Measurements from ENCODE around the gene PRSS38. TPM values are rescaled to one million over a fixed set of nuclear protein-coding genes. Genes with fewer than 3 reads are reported as not detected.

Gene PRSS38
- total RNA-seq, 1 experiment from 2014 or later = not detected

GRCh38 chr1:227813962-227814361 lies 1.5 kb upstream of the PRSS38 start:
- Histone ChIP-seq H3F3A (ENCODE audit: insufficient read depth, low read depth) (no peaks in the 10 kb centered on the region), H3K4me3 (no peak overlapping the region), H4K20me1 (ENCODE audit: insufficient read depth) (no peaks in the 10 kb centered on the region), H3K27me3 (ENCODE audit: insufficient read depth, low read depth) (no peaks in the 10 kb centered on the region), H3K9me3 (ENCODE audit: insufficient read depth, low read depth) (peaks cover 6% of the 10 kb centered on the region; the same call in 1 of the 2 replicates), H3K4me2 (no peak overlapping the region), H3K79me2 (ENCODE audit: low read depth) (no peaks in the 10 kb centered on the region), H2AFZ (no peak overlapping the region), H3K27ac (no peak overlapping the region), H3K36me3 (ENCODE audit: low read depth) (no peaks in the 10 kb centered on the region), H3K9me2 (ENCODE audit: insufficient read depth) (peaks cover under 1% of the 10 kb centered on the region; the same call in 1 of the 2 replicates), H3K4me1 (replicated peaks; ENCODE audit: insufficient read depth) (no peaks in the 10 kb centered on the region)
- no peak for DNase-seq
- CTCF ChIA-PET = no interaction called here
- BruUV-seq (replicated peaks) = no TSS peak
- no peak for TF ChIP-seq EZH2 (IDR thresholded peaks at IDR 0.05; ENCODE audit: low read depth)
- TF ChIP-seq CTCF (conservative IDR thresholded peaks at IDR 0.05) = no peak
- POLR2A ChIA-PET (ENCODE audit: unreplicated experiment) = no interaction called here
- intact Hi-C loops (cut with micrococcal nuclease; ENCODE audit: unreplicated experiment) = no loop called here

GRCh38 chr1:227816750-227817446 lies 1.4 kb downstream of the PRSS38 start:
- H4K20me1 ChIP-seq (ENCODE audit: insufficient read depth) = no peaks in the 10 kb centered on the region
- H3K27me3 ChIP-seq (ENCODE audit: insufficient read depth, low read depth) = no peaks in the 10 kb centered on the region
- no peak for DNase-seq
- H3K79me2 ChIP-seq (ENCODE audit: low read depth) = no peaks in the 10 kb centered on the region
- POLR2A ChIA-PET (ENCODE audit: unreplicated experiment) = interaction anchor here (0.6 kb wide), 1 partner anchor 76 kb away, joined by 4 read pairs; no protein-coding TSS in a partner anchor
- TF ChIP-seq CTCF (conservative IDR thresholded peaks at IDR 0.05) (no peak), EZH2 (IDR thresholded peaks at IDR 0.05; ENCODE audit: low read depth) (no peak)
- no peak overlapping the region for H2AFZ ChIP-seq
- H3K4me2 ChIP-seq = no peak overlapping the region
- H3K4me1 ChIP-seq (replicated peaks; ENCODE audit: insufficient read depth) = no peaks in the 10 kb centered on the region
- H3F3A ChIP-seq (ENCODE audit: insufficient read depth, low read depth) = no peaks in the 10 kb centered on the region
- BruUV-seq (replicated peaks) = no TSS peak
- intact Hi-C loops (cut with micrococcal nuclease; ENCODE audit: unreplicated experiment) = no loop called here
- H3K36me3 ChIP-seq (ENCODE audit: low read depth) = no peaks in the 10 kb centered on the region
- H3K4me3 ChIP-seq = no peak overlapping the region
- H3K9me2 ChIP-seq (ENCODE audit: insufficient read depth) = peaks cover 3% of the 10 kb centered on the region; the same call in 1 of the 2 replicates
- CTCF ChIA-PET = no interaction called here
- no peak overlapping the region for H3K27ac ChIP-seq
- no peaks in the 10 kb centered on the region; the same call in 1 of the 2 replicates for H3K9me3 ChIP-seq (ENCODE audit: insufficient read depth, low read depth)

GRCh38 chr1:227823537-227823936 lies 8.1 kb downstream of the PRSS38 start:
- no peak for DNase-seq
- H2AFZ ChIP-seq = no peak overlapping the region
- no peaks in the 10 kb centered on the region for H3F3A ChIP-seq (ENCODE audit: insufficient read depth, low read depth)
- no peaks in the 10 kb centered on the region; the same call in 1 of the 2 replicates for H3K27me3 ChIP-seq (ENCODE audit: insufficient read depth, low read depth)
- no peaks in the 10 kb centered on the region for H3K36me3 ChIP-seq (ENCODE audit: low read depth)
- BruUV-seq (replicated peaks) = no TSS peak
- no peak overlapping the region for H3K27ac ChIP-seq
- no peaks in the 10 kb centered on the region; the same call in 1 of the 2 replicates for H3K9me3 ChIP-seq (ENCODE audit: insufficient read depth, low read depth)
- TF ChIP-seq EZH2 (IDR thresholded peaks at IDR 0.05; ENCODE audit: low read depth) (no peak), CTCF (conservative IDR thresholded peaks at IDR 0.05) (no peak)
- ChIA-PET CTCF (no interaction called here), POLR2A (ENCODE audit: unreplicated experiment) (no interaction called here)
- no peaks in the 10 kb centered on the region for H3K79me2 ChIP-seq (ENCODE audit: low read depth)
- H3K4me1 ChIP-seq (replicated peaks; ENCODE audit: insufficient read depth) = no peaks in the 10 kb centered on the region
- H3K9me2 ChIP-seq (ENCODE audit: insufficient read depth) = peaks cover 3% of the 10 kb centered on the region; the same call in 1 of the 2 replicates
- no peak overlapping the region for H3K4me3 ChIP-seq
- H4K20me1 ChIP-seq (ENCODE audit: insufficient read depth) = no peaks in the 10 kb centered on the region
- H3K4me2 ChIP-seq = no peak overlapping the region
- intact Hi-C loops (cut with micrococcal nuclease; ENCODE audit: unreplicated experiment) = loop anchor here (5.0 kb wide), 1 partner anchor 39 kb away; no protein-coding TSS in a partner anchor
